ENCODE data around the gene PCDH8. TPM values are rescaled to one million over a fixed set of nuclear protein-coding genes. Genes with fewer than 3 reads are reported as not detected.

PCDH8 gene
- total RNA-seq, 1 experiment from 2014 or later, result not detected

DNA sequence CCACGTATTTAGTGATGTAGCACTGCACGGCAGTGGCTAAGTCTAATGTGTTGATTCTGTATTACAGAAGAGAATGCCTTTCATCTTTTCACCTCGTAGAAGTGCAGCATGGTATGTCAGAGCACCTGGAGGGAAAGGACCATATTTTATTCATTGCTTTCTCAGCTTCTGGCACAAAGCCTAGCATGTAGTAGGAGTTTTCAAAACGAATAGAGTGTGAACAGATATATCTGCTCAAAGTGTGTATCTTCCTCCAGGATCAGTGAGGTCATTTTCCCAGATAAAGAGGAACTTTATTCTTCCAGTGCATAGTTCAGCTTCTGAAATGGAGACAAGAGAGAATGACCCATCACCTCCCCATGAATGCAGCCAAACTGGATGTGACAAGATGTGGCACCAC lies 21.2 kb upstream of the PCDH8 start:
- peaks cover 4% of the 10 kb centered on the region for H3K9me3 Mint-ChIP-seq (ENCODE audit: low read depth, unreplicated experiment)
- no peaks in the 10 kb centered on the region for H3K4me1 Mint-ChIP-seq (ENCODE audit: low read depth, unreplicated experiment)
- intact Hi-C loops (cut with micrococcal nuclease; ENCODE audit: unreplicated experiment), result loop anchor here (10.0 kb wide), 1 partner anchor 315 kb away; no protein-coding TSS in a partner anchor
- H3K27ac Mint-ChIP-seq (ENCODE audit: unreplicated experiment), result no peak overlapping the region
- TF ChIP-seq, protein P1, sequence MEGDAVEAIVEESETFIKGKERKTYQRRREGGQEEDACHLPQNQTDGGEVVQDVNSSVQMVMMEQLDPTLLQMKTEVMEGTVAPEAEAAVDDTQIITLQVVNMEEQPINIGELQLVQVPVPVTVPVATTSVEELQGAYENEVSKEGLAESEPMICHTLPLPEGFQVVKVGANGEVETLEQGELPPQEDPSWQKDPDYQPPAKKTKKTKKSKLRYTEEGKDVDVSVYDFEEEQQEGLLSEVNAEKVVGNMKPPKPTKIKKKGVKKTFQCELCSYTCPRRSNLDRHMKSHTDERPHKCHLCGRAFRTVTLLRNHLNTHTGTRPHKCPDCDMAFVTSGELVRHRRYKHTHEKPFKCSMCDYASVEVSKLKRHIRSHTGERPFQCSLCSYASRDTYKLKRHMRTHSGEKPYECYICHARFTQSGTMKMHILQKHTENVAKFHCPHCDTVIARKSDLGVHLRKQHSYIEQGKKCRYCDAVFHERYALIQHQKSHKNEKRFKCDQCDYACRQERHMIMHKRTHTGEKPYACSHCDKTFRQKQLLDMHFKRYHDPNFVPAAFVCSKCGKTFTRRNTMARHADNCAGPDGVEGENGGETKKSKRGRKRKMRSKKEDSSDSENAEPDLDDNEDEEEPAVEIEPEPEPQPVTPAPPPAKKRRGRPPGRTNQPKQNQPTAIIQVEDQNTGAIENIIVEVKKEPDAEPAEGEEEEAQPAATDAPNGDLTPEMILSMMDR (IDR thresholded peaks at IDR 0.05; ENCODE audit: unreplicated experiment), result no peak
- no peak for DNase-seq
- BruUV-seq (replicated peaks), result no TSS peak
- H3K36me3 Mint-ChIP-seq (ENCODE audit: insufficient read depth, unreplicated experiment), result no peaks in the 10 kb centered on the region
- CTCF ChIA-PET, result no interaction called here
- no peak overlapping the region for H3K4me3 Mint-ChIP-seq (ENCODE audit: low read depth, unreplicated experiment)
- peaks cover 18% of the 10 kb centered on the region for H3K27me3 Mint-ChIP-seq (ENCODE audit: unreplicated experiment)

DNA sequence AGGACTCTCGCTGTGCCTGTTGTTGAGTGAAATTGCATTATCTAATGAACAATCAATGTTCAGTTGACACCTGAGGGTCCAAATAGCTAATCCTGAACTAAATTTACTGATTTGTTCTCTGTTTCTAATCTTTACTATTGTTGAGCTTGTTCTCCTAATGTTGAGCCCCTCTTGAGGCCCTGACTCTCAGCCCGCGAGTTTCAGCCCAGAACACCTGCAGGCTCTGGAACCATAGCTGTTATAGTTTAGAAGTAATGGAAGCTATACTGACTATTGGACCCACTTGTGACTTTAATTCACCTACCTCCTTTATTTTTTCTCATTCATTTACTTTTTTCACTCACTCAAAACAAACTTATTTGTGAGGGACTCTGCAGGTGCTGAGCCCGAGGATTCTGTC lies 20.6 kb upstream of the PCDH8 start:
- Mint-ChIP-seq H3K4me1 (ENCODE audit: low read depth, unreplicated experiment) (no peaks in the 10 kb centered on the region), H3K4me3 (ENCODE audit: low read depth, unreplicated experiment) (no peak overlapping the region), H3K27me3 (ENCODE audit: unreplicated experiment) (peaks cover 18% of the 10 kb centered on the region), H3K9me3 (ENCODE audit: low read depth, unreplicated experiment) (peaks cover under 1% of the 10 kb centered on the region), H3K36me3 (ENCODE audit: insufficient read depth, unreplicated experiment) (no peaks in the 10 kb centered on the region), H3K27ac (ENCODE audit: unreplicated experiment) (no peak overlapping the region)
- BruUV-seq (replicated peaks), result no TSS peak
- intact Hi-C loops (cut with micrococcal nuclease; ENCODE audit: unreplicated experiment), result loop anchor here (10.0 kb wide), 1 partner anchor 316 kb away; no protein-coding TSS in a partner anchor
- no peak for DNase-seq
- CTCF ChIA-PET, result no interaction called here
- TF ChIP-seq, protein P1 (IDR thresholded peaks at IDR 0.05; ENCODE audit: unreplicated experiment), result no peak

DNA sequence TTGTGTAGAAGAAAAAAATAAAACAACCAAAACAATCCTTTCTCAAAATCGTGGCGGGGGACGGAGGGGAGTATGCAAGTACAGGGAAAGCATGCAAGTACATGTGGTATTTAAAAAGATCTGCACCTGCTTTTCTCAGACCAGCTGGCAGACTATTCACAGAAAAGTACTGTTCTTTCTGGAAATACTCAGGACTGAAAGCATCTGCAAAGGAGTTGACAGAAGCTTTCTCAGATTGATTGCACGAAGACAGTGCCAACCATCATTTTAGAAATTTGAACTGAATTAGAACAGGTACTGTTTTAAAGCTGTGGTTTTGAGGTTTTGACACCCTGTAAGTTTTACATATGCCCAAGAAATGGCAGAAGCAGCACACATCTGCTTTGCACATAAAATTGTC lies 19.8 kb upstream of the PCDH8 start:
- H3K4me1 Mint-ChIP-seq (ENCODE audit: low read depth, unreplicated experiment), result no peaks in the 10 kb centered on the region
- no peak overlapping the region for H3K27ac Mint-ChIP-seq (ENCODE audit: unreplicated experiment)
- H3K4me3 Mint-ChIP-seq (ENCODE audit: low read depth, unreplicated experiment), result no peak overlapping the region
- intact Hi-C loops (cut with micrococcal nuclease; ENCODE audit: unreplicated experiment), result loop anchor here (10.0 kb wide), 1 partner anchor 317 kb away; no protein-coding TSS in a partner anchor
- no peaks in the 10 kb centered on the region for H3K9me3 Mint-ChIP-seq (ENCODE audit: low read depth, unreplicated experiment)
- H3K36me3 Mint-ChIP-seq (ENCODE audit: insufficient read depth, unreplicated experiment), result no peaks in the 10 kb centered on the region
- peaks cover 26% of the 10 kb centered on the region for H3K27me3 Mint-ChIP-seq (ENCODE audit: unreplicated experiment)
- DNase-seq, result no peak
- TF ChIP-seq, protein P1 (IDR thresholded peaks at IDR 0.05; ENCODE audit: unreplicated experiment), result no peak
- CTCF ChIA-PET, result no interaction called here
- BruUV-seq (replicated peaks), result no TSS peak

DNA sequence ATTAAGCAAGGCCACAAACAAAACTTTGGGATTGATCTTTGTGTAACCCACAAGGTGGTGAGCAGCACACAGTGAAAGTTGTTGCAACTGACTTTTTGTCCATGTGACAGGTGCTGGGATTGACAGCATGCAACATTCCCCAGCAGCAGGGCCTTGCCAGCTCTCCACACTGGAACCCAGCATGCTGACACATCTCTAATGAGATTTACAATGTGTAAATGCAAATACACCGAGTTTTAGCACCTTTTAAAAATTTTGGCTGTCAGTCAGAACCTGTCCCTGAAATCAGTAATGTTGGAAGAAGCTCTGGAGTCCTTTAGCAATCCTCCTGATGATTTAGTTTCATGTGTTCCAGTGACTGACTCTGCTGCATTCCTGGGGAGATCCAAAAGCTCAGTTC lies 16.5 kb upstream of the PCDH8 start:
- no peak for DNase-seq
- H3K4me1 Mint-ChIP-seq (ENCODE audit: low read depth, unreplicated experiment), result no peaks in the 10 kb centered on the region
- intact Hi-C loops (cut with micrococcal nuclease; ENCODE audit: unreplicated experiment), result loop anchor here (10.0 kb wide), 1 partner anchor 320 kb away; no protein-coding TSS in a partner anchor
- CTCF ChIA-PET, result no interaction called here
- peaks cover 16% of the 10 kb centered on the region for H3K27me3 Mint-ChIP-seq (ENCODE audit: unreplicated experiment)
- H3K9me3 Mint-ChIP-seq (ENCODE audit: low read depth, unreplicated experiment), result no peaks in the 10 kb centered on the region
- no peaks in the 10 kb centered on the region for H3K36me3 Mint-ChIP-seq (ENCODE audit: insufficient read depth, unreplicated experiment)
- no peak overlapping the region for H3K27ac Mint-ChIP-seq (ENCODE audit: unreplicated experiment)
- H3K4me3 Mint-ChIP-seq (ENCODE audit: low read depth, unreplicated experiment), result no peak overlapping the region
- TF ChIP-seq, protein P1 (IDR thresholded peaks at IDR 0.05; ENCODE audit: unreplicated experiment), result no peak
- no TSS peak for BruUV-seq (replicated peaks)

Data from Calu3 (cell line).